Renal pelvis (tissue), 4 donors: ENCODE results near the gene TSPAN9. TPM values are rescaled to one million over a fixed set of nuclear protein-coding genes. Genes with fewer than 3 reads are reported as not detected.

Experiments
- DNase-seq: peaks from one replicate; pipeline ENCODE4 v3.0.0-alpha.2; 2013
- polyA plus RNA-seq, 3 donors: library from polyadenylated mRNA; unstranded; fragments of 120-200 nt; gene quantifications; one replicate each; pipeline ENCODE4 v1.2.1, GENCODE V29; 2013; ENCODE audit not compliant: insufficient read length in 3 of 3

TSPAN9 gene
- polyA plus RNA-seq, 3 donors = 69.0 to 86.6 (median 83.3) TPM

- no peak for DNase-seq
These were observed 59.6 kb downstream of the TSPAN9 start for GRCh38 chr12:3136641-3137267.

GRCh38 chr12:3137268-3137781, 60.1 kb downstream of the TSPAN9 start:
- no peak for DNase-seq

GRCh38 chr12:3137814-3138445, 60.8 kb downstream of the TSPAN9 start:
- DNase-seq = no peak

GRCh38 chr12:3138941-3139511, 61.8 kb downstream of the TSPAN9 start:
- DNase-seq = no peak

- DNase-seq = no peak
These were observed 62.6 kb downstream of the TSPAN9 start for GRCh38 chr12:3139760-3140159.

- DNase-seq = no peak
These were observed 63.1 kb downstream of the TSPAN9 start for GRCh38 chr12:3140284-3140683.

- DNase-seq = no peak
These were observed 64.5 kb downstream of the TSPAN9 start for GRCh38 chr12:3141339-3142321.

- no peak for DNase-seq
These were observed 65.2 kb downstream of the TSPAN9 start for GRCh38 chr12:3142386-3142785.

GRCh38 chr12:3144495-3144894, 67.3 kb downstream of the TSPAN9 start:
- no peak for DNase-seq

- no peak for DNase-seq
These were observed 67.9 kb downstream of the TSPAN9 start for GRCh38 chr12:3145033-3145432.

GRCh38 chr12:3145546-3146310, 68.5 kb downstream of the TSPAN9 start:
- no peak for DNase-seq

- DNase-seq = no peak
These were observed 70.1 kb downstream of the TSPAN9 start for GRCh38 chr12:3147260-3147659.

- DNase-seq = no peak
These were observed 71.3 kb downstream of the TSPAN9 start for GRCh38 chr12:3148366-3149000.

- DNase-seq = no peak
These were observed 72.5 kb downstream of the TSPAN9 start for GRCh38 chr12:3149515-3150307.

GRCh38 chr12:3150308-3150670, 73.1 kb downstream of the TSPAN9 start:
- DNase-seq = no peak

- DNase-seq = no peak
These were observed 74.0 kb downstream of the TSPAN9 start for GRCh38 chr12:3150931-3151835.

GRCh38 chr12:3152011-3152511, 74.9 kb downstream of the TSPAN9 start:
- no peak for DNase-seq

- no peak for DNase-seq
These were observed 75.7 kb downstream of the TSPAN9 start for GRCh38 chr12:3152892-3153291.

- DNase-seq = no peak
These were observed 76.8 kb downstream of the TSPAN9 start for GRCh38 chr12:3154006-3154405.
